ENCODE measurements around the gene FAM117A. TPM values are rescaled to one million over a fixed set of nuclear protein-coding genes. Genes with fewer than 3 reads are reported as not detected.

FAM117A gene
- total and polyA plus RNA-seq, 2 donors from 2014 or later: 11.1 to 12.9 TPM

- FAIRE-seq (no peak), DNase-seq (peak in 2 of 5 donors; percentile 8 to 47)
- Histone ChIP-seq H3K36me3 (ENCODE audit: control insufficient read depth in 2 of 3, insufficient read depth in 3 of 3, low read length in 3 of 3) (peaks cover 6 to 26% (median 14%) of the 10 kb centered on the region in 3 donors), H3K27ac (ENCODE audit: low read depth in 2 of 2, low read length in 2 of 2) (peak overlapping the region in 1 of 2 donors; percentile 24), H3K9ac (ENCODE audit: low read length in 3 of 3) (peak overlapping the region in 2 of 3 donors; percentile 38 to 40), H3K27me3 (ENCODE audit: control insufficient read depth, insufficient read depth, low read length) (no peaks in the 10 kb centered on the region), H3K4me3 (ENCODE audit: low read length in 3 of 3) (peak overlapping the region; percentile 76 to 96 (median 86)), H3K9me3 (ENCODE audit: control insufficient read depth in 2 of 3, insufficient read depth in 1 of 3, low read length in 3 of 3) (no peaks in the 10 kb centered on the region), H3K4me1 (ENCODE audit: control insufficient read depth in 2 of 3, insufficient read depth in 2 of 3, low read depth in 1 of 3, low read length in 3 of 3) (peaks cover 0 to 13% (median 4%) of the 10 kb centered on the region in 3 donors)
- intact Hi-C loops (cut with DNase I): loop anchor here (10.0 kb wide), 1 partner anchor 66 kb away; no protein-coding TSS in a partner anchor
- TF ChIP-seq, protein P1, sequence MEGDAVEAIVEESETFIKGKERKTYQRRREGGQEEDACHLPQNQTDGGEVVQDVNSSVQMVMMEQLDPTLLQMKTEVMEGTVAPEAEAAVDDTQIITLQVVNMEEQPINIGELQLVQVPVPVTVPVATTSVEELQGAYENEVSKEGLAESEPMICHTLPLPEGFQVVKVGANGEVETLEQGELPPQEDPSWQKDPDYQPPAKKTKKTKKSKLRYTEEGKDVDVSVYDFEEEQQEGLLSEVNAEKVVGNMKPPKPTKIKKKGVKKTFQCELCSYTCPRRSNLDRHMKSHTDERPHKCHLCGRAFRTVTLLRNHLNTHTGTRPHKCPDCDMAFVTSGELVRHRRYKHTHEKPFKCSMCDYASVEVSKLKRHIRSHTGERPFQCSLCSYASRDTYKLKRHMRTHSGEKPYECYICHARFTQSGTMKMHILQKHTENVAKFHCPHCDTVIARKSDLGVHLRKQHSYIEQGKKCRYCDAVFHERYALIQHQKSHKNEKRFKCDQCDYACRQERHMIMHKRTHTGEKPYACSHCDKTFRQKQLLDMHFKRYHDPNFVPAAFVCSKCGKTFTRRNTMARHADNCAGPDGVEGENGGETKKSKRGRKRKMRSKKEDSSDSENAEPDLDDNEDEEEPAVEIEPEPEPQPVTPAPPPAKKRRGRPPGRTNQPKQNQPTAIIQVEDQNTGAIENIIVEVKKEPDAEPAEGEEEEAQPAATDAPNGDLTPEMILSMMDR (IDR thresholded peaks at IDR 0.05; ENCODE audit: borderline replicate concordance, extremely low read depth, insufficient read depth): no peak
Observed at GRCh38 chr17:49708515-49709183, 55.3 kb downstream of the FAM117A start.

- FAIRE-seq (peak; percentile 93), DNase-seq (peak; percentile 99 to 100 (median 99))
- peak within 1 kb of the TSS; percentile 99 for H3K27ac ChIP-seq (ENCODE audit: low read depth in 2 of 2, low read length in 2 of 2)
- peaks cover 6 to 29% (median 21%) of the 10 kb centered on the region in 3 donors for H3K36me3 ChIP-seq (ENCODE audit: control insufficient read depth in 2 of 3, insufficient read depth in 3 of 3, low read length in 3 of 3)
- H3K4me3 ChIP-seq (ENCODE audit: low read length in 3 of 3): peak within 1 kb of the TSS; percentile 76 to 96 (median 86)
- no peaks in the 10 kb centered on the region for H3K9me3 ChIP-seq (ENCODE audit: control insufficient read depth in 2 of 3, insufficient read depth in 1 of 3, low read length in 3 of 3)
- no peaks in the 10 kb centered on the region for H3K27me3 ChIP-seq (ENCODE audit: control insufficient read depth, insufficient read depth, low read length)
- intact Hi-C loops (cut with DNase I): loop anchor here (10.0 kb wide), 1 partner anchor 67 kb away; no protein-coding TSS in a partner anchor
- H3K4me1 ChIP-seq (ENCODE audit: control insufficient read depth in 2 of 3, insufficient read depth in 2 of 3, low read depth in 1 of 3, low read length in 3 of 3): peaks cover 0 to 13% (median 4%) of the 10 kb centered on the region in 3 donors
- TF ChIP-seq, protein P1 (IDR thresholded peaks at IDR 0.05; ENCODE audit: borderline replicate concordance, extremely low read depth, insufficient read depth): peak; percentile 92
- peak within 1 kb of the TSS; percentile 71 to 95 (median 93) for H3K9ac ChIP-seq (ENCODE audit: low read length in 3 of 3)
Observed at GRCh38 chr17:49707608-49708514, 56.1 kb downstream of the FAM117A start, which contains the start of gene SLC35B1. Gene SLC35B1 (minus strand): TSS chr17:49707964. CDS start chr17:49707833, 131 bp downstream.

- DNase-seq (peak in 1 of 5 donors; percentile 8), FAIRE-seq (no peak)
- Histone ChIP-seq H3K27me3 (ENCODE audit: control insufficient read depth, insufficient read depth, low read length) (no peaks in the 10 kb centered on the region), H3K9ac (ENCODE audit: low read length in 3 of 3) (peak overlapping the region; percentile 71 to 95 (median 93)), H3K36me3 (ENCODE audit: control insufficient read depth in 2 of 3, insufficient read depth in 3 of 3, low read length in 3 of 3) (peaks cover 9 to 32% (median 23%) of the 10 kb centered on the region in 3 donors), H3K4me3 (ENCODE audit: low read length in 3 of 3) (peak overlapping the region; percentile 66 to 96 (median 86)), H3K27ac (ENCODE audit: low read depth in 2 of 2, low read length in 2 of 2) (no peak overlapping the region), H3K9me3 (ENCODE audit: control insufficient read depth in 2 of 3, insufficient read depth in 1 of 3, low read length in 3 of 3) (no peaks in the 10 kb centered on the region), H3K4me1 (ENCODE audit: control insufficient read depth in 2 of 3, insufficient read depth in 2 of 3, low read depth in 1 of 3, low read length in 3 of 3) (peaks cover 0 to 13% (median 4%) of the 10 kb centered on the region in 3 donors)
- intact Hi-C loops (cut with DNase I): loop anchor here (10.0 kb wide), 1 partner anchor 68 kb away; no protein-coding TSS in a partner anchor
- TF ChIP-seq, protein P1 (IDR thresholded peaks at IDR 0.05; ENCODE audit: borderline replicate concordance, extremely low read depth, insufficient read depth): no peak
Observed at GRCh38 chr17:49707246-49707607, 56.7 kb downstream of the FAM117A start.

Data from kidney (tissue), 14 donors.